BLaER1 treated with 17β-estradiol and CSF1 and Interleukin-3, amounts not matched to agents 10 nM and 100 nM (cell line): ENCODE measurements around the gene CDKL5.
"Not testable (repeated sequence)": the region's sequence is repeated elsewhere in the genome, so short reads cannot be mapped to it uniquely, and the experiment has no call there.

Experiments
- H3K27ac ChIP-seq, 11 experiments: shearing (Covaris generic); formaldehyde crosslinking; 2 replicates each; pipeline ENCODE4 v1.8.1; 2022
- H3K27me3 ChIP-seq, 11 experiments: shearing (Covaris generic); formaldehyde crosslinking; 2 replicates each; pipeline ENCODE4 v1.8.1; 2022
- H3K36me3 ChIP-seq, 11 experiments: shearing (Covaris generic); formaldehyde crosslinking; 2 replicates each; pipeline ENCODE4 v1.8.1; 2022
- H3K4me1 ChIP-seq, 10 experiments: shearing (Covaris generic); formaldehyde crosslinking; 2 replicates each; pipeline ENCODE4 v1.8.1; 2022
- H3K4me2 ChIP-seq, 11 experiments: shearing (Covaris generic); formaldehyde crosslinking; 2 replicates each; pipeline ENCODE4 v1.8.1; 2022
- H3K4me3 ChIP-seq, 10 experiments: shearing (Covaris generic); formaldehyde crosslinking; 2 replicates each; pipeline ENCODE4 v1.8.1; 2022
- H3K9ac ChIP-seq, 11 experiments: shearing (Covaris generic); formaldehyde crosslinking; 2 replicates each; pipeline ENCODE4 v1.8.1; 2022
- H3K9me3 ChIP-seq, 11 experiments: shearing (Covaris generic); formaldehyde crosslinking; replicated peaks in 1 of 11; 2 replicates each; pipeline ENCODE4 v1.8.1; 2022
- H4K20me1 ChIP-seq, 11 experiments: shearing (Covaris generic); formaldehyde crosslinking; 2 replicates each; pipeline ENCODE4 v1.8.1; 2022
- Cebpa-rat ChIP-seq, 11 experiments: shearing (Covaris generic); IDR thresholded peaks; 2 replicates each; pipeline ENCODE4 v1.8.1; 2022

CDKL5 gene

GRCh38 chrX:18415386-18415785 lies 10.0 kb upstream of the CDKL5 start:
- Histone ChIP-seq H3K27me3 (peaks cover 20 to 62% (median 39%) of the 10 kb centered on the region in 11 experiments; a peak in 20 of 22 replicates), H3K9me3 (no peaks in the 10 kb centered on the region), H3K4me1 (no peaks in the 10 kb centered on the region), H3K9ac (no peak overlapping the region), H4K20me1 (no peaks in the 10 kb centered on the region), H3K36me3 (no peaks in the 10 kb centered on the region), H3K4me2 (no peak overlapping the region), H3K27ac (no peak overlapping the region), H3K4me3 (no peak overlapping the region)
- TF ChIP-seq Cebpa-rat (IDR thresholded peaks at IDR 0.05): no peak

GRCh38 chrX:18422325-18422724 lies 3.1 kb upstream of the CDKL5 start:
- Histone ChIP-seq H3K9me3 (peaks cover 0 to 9% (median 0%) of the 10 kb centered on the region in 11 experiments; a peak in 5 of 22 replicates), H3K36me3 (no peaks in the 10 kb centered on the region), H3K27ac (no peak overlapping the region), H3K9ac (no peak overlapping the region), H3K4me2 (no peak overlapping the region), H3K27me3 (peaks cover 53 to 77% (median 70%) of the 10 kb centered on the region in 11 experiments), H3K4me3 (no peak overlapping the region), H4K20me1 (peaks cover 0 to 9% (median 0%) of the 10 kb centered on the region in 11 experiments; a peak in 6 of 22 replicates), H3K4me1 (0 out of 20 replicates have a peak, but pooled peaks cover 0 to 4% (median 0%) of the 10 kb centered on the region in 10 experiments)
- TF ChIP-seq Cebpa-rat (IDR thresholded peaks at IDR 0.05): no peak

- Histone ChIP-seq H3K9ac (no peak overlapping the region), H3K27ac (no peak overlapping the region), H3K9me3 (peaks cover 0 to 9% (median 0%) of the 10 kb centered on the region in 11 experiments; a peak in 5 of 22 replicates), H3K4me3 (no peak overlapping the region), H4K20me1 (peaks cover 0 to 12% (median 0%) of the 10 kb centered on the region in 11 experiments; a peak in 7 of 22 replicates), H3K4me2 (no peak overlapping the region), H3K36me3 (no peaks in the 10 kb centered on the region), H3K4me1 (0 out of 20 replicates have a peak, but pooled peaks cover 0 to 4% (median 0%) of the 10 kb centered on the region in 10 experiments), H3K27me3 (peaks cover 58 to 82% (median 76%) of the 10 kb centered on the region in 11 experiments)
- no peak for TF ChIP-seq Cebpa-rat (IDR thresholded peaks at IDR 0.05)
Measured at GRCh38 chrX:18422886-18423285, 2.5 kb upstream of the CDKL5 start.

GRCh38 chrX:18424482-18425198 lies 768 bp upstream of the CDKL5 start:
- Histone ChIP-seq H3K4me2 (peak overlapping the region; percentile 62 to 92 (median 78)), H3K4me3 (peak overlapping the region; percentile 67 to 79 (median 74)), H3K27ac (no peak overlapping the region), H4K20me1 (peaks cover 0 to 12% (median 0%) of the 10 kb centered on the region in 11 experiments; a peak in 8 of 22 replicates), H3K4me1 (0 out of 20 replicates have a peak, but pooled peaks cover 0 to 4% (median 0%) of the 10 kb centered on the region in 10 experiments), H3K27me3 (peaks cover 71 to 96% (median 89%) of the 10 kb centered on the region in 11 experiments), H3K36me3 (no peaks in the 10 kb centered on the region), H3K9me3 (peaks cover 0 to 9% (median 0%) of the 10 kb centered on the region in 11 experiments; a peak in 5 of 22 replicates), H3K9ac (peak overlapping the region in 9 of 11 experiments; percentile 18 to 69 (median 50); a peak in 15 of 22 replicates)
- no peak for TF ChIP-seq Cebpa-rat (IDR thresholded peaks at IDR 0.05)

- peak overlapping the region in 2 of 11 experiments; percentile 20 to 47; a peak in 1 of 22 replicates for H3K27ac ChIP-seq
- peak overlapping the region in 10 of 11 experiments; percentile 52 to 79 (median 68); a peak in 20 of 22 replicates for H3K9ac ChIP-seq
Measured at GRCh38 chrX:18426004-18426320, 554 bp downstream of the CDKL5 start.

GRCh38 chrX:18428006-18428405 lies 2.6 kb downstream of the CDKL5 start:
- Histone ChIP-seq H3K36me3 (no peaks in the 10 kb centered on the region), H3K9ac (no peak overlapping the region), H3K9me3 (peaks cover 0 to 9% (median 0%) of the 10 kb centered on the region in 11 experiments; a peak in 5 of 22 replicates), H3K4me3 (no peak overlapping the region), H3K4me1 (0 out of 20 replicates have a peak, but pooled peaks cover 0 to 4% (median 0%) of the 10 kb centered on the region in 10 experiments), H4K20me1 (peaks cover 0 to 12% (median 0%) of the 10 kb centered on the region in 11 experiments; a peak in 8 of 22 replicates), H3K27ac (no peak overlapping the region), H3K4me2 (no peak overlapping the region), H3K27me3 (peaks cover 73 to 100% (median 93%) of the 10 kb centered on the region in 11 experiments)
- TF ChIP-seq Cebpa-rat (IDR thresholded peaks at IDR 0.05): no peak

More at GRCh38 chrX:18426004-18426320, 554 bp downstream of the CDKL5 start:
- no peak for TF ChIP-seq Cebpa-rat (IDR thresholded peaks at IDR 0.05)
- Histone ChIP-seq H3K36me3 (no peaks in the 10 kb centered on the region), H3K4me2 (peak overlapping the region; percentile 80 to 92 (median 87)), H3K4me3 (peak overlapping the region; percentile 67 to 79 (median 74)), H4K20me1 (peaks cover 0 to 12% (median 0%) of the 10 kb centered on the region in 11 experiments; a peak in 8 of 22 replicates), H3K9me3 (peaks cover 0 to 9% (median 0%) of the 10 kb centered on the region in 11 experiments; a peak in 5 of 22 replicates), H3K27me3 (peaks cover 85 to 100% (median 96%) of the 10 kb centered on the region in 11 experiments), H3K4me1 (0 out of 20 replicates have a peak, but pooled peaks cover 0 to 4% (median 0%) of the 10 kb centered on the region in 10 experiments)

- not testable (repeated sequence) for H3K4me1 ChIP-seq, H3K4me2 ChIP-seq, H4K20me1 ChIP-seq, H3K9me3 ChIP-seq, H3K4me3 ChIP-seq, H3K9ac ChIP-seq, H3K27ac ChIP-seq, H3K36me3 ChIP-seq
- H3K27me3 ChIP-seq: peaks cover 44 to 95% (median 78%) of the 10 kb centered on the region in 11 experiments
Measured at GRCh38 chrX:18433288-18433687, 7.9 kb downstream of the CDKL5 start.

GRCh38 chrX:18434896-18435295 lies 9.5 kb downstream of the CDKL5 start:
- H3K4me1 ChIP-seq: no peaks in the 10 kb centered on the region
- H3K4me2 ChIP-seq: no peak overlapping the region
- H4K20me1 ChIP-seq: no peaks in the 10 kb centered on the region; a peak in 2 of 22 replicates
- no peak overlapping the region for H3K27ac ChIP-seq
- TF ChIP-seq Cebpa-rat (IDR thresholded peaks at IDR 0.05): no peak
- H3K27me3 ChIP-seq: peaks cover 28 to 80% (median 65%) of the 10 kb centered on the region in 11 experiments
- H3K4me3 ChIP-seq: no peak overlapping the region
- no peak overlapping the region for H3K9ac ChIP-seq
- H3K36me3 ChIP-seq: no peaks in the 10 kb centered on the region
- H3K9me3 ChIP-seq: no peaks in the 10 kb centered on the region

GRCh38 chrX:18436017-18436416 lies 10.6 kb downstream of the CDKL5 start:
- Histone ChIP-seq H3K4me1 (no peaks in the 10 kb centered on the region), H3K4me3 (no peak overlapping the region), H3K4me2 (no peak overlapping the region), H3K27ac (no peak overlapping the region), H3K27me3 (peaks cover 21 to 80% (median 64%) of the 10 kb centered on the region in 11 experiments; a peak in 21 of 22 replicates), H3K9me3 (no peaks in the 10 kb centered on the region), H4K20me1 (no peaks in the 10 kb centered on the region), H3K9ac (no peak overlapping the region), H3K36me3 (no peaks in the 10 kb centered on the region)
- no peak for TF ChIP-seq Cebpa-rat (IDR thresholded peaks at IDR 0.05)
